Psoas muscle (tissue), 8 donors: ENCODE results near the gene SNX20. TPM values are rescaled to one million over a fixed set of nuclear protein-coding genes. Genes with fewer than 3 reads are reported as not detected.

Source experiments
- ATAC-seq, 4 donors: fragments of 200-7000 bp; cut with Tn5 transposase; one replicate each; pipeline ENCODE4 v1.9.1; 2020; ENCODE audit warnings: moderate library complexity in 3 of 4, mild to moderate bottlenecking in 2 of 4
- DNase-seq, 2 donors: peaks; one replicate each; pipeline ENCODE4 v3.0.0-alpha.2; 2020
- H3K27ac ChIP-seq: fragments of 200-600 bp; one replicate; pipeline ENCODE4 v1.8.0; 2022
- H3K27me3 ChIP-seq, 3 donors: fragments of 200-600 bp in 1 of 3; one replicate each; pipeline versions ENCODE4 v1.6.1 to v1.8.0; 2013 to 2022; ENCODE audit warnings: low read length in 2 of 3, mild to moderate bottlenecking in 2 of 3, moderate library complexity in 1 of 3; ENCODE audit not compliant: insufficient read depth in 3 of 3
- H3K36me3 ChIP-seq, 2 donors: fragments of 200-600 bp in 1 of 2; one replicate each; pipeline versions ENCODE4 v1.6.1 to v1.8.0; 2013 to 2022; ENCODE audit warnings: low read depth in 1 of 2, mild to moderate bottlenecking in 1 of 2, moderate library complexity in 1 of 2; ENCODE audit not compliant: insufficient read depth in 1 of 2
- H3K4me1 ChIP-seq: fragments of 200-600 bp; one replicate; pipeline ENCODE4 v1.8.0; 2022
- H3K4me3 ChIP-seq: fragments of 200-600 bp; one replicate; pipeline ENCODE4 v1.8.0; 2022; ENCODE audit warnings: mild to moderate bottlenecking
- H3K9me3 ChIP-seq: fragments of 200-600 bp; one replicate; pipeline ENCODE4 v1.8.0; 2022
- WGBS, 3 donors: extraction: QIAGEN DNeasy Blood & Tissue Kit; methylation state at CpG; one replicate each; pipeline versions ENCODE4 v1.1.6 to v1.1.7; 2013; 5-methylcytosine and 5-hydroxymethylcytosine counted together
- intact Hi-C, 2 donors: fragments of 100-400 bp; cut with DNase I; formaldehyde crosslinking; loops; one replicate each; pipeline versions ENCODE4 v1.11.0 to v1.14.2; 2022
- polyA plus RNA-seq, 3 donors: library from polyadenylated mRNA; stranded (reverse); fragments of 200-250 nt; gene quantifications; one replicate each; pipeline ENCODE4 v1.2.3, GENCODE V29; 2013
- total RNA-seq, 4 donors: library from RNA; stranded (reverse); fragmentation: NEBNext Ultra II Directional in 2 of 4; extraction: Animal tissue kit (Norgen Biotek cat#: 25700) in 2 of 4; gene quantifications; one replicate each; pipeline versions ENCODE4 v1.2.1 to v1.2.4, GENCODE V29; 2021 to 2023
- TF ChIP-seq, protein P1 (sequence below): fragments of 200-600 bp; IDR thresholded peaks from one replicate; pipeline ENCODE4 v1.8.0; 2022; ENCODE audit warnings: antibody characterized with exemption
- donor health status: healthy with polysubstance abuse.
- donor health status: DM: no; HTN: no; CAD: no; lungs with moderate emphysema.
- donor health status: Bipolar disorder and iron deficiency.
- donor health status: healthy.
- donor health status: DM: yes; HTN: yes; CAD: no.
- donor health status: DM: no; HTN: no; CAD: no.
- donor health status: DM: no; HTN: no; CAD: no.
- donor health status: DM: yes; HTN: yes; CAD: no.

SNX20 gene
- total and polyA plus RNA-seq, 7 donors: 0.78 to 2.1 (median 1.1) TPM

GRCh38 chr16:50708373-50709060 is 27.4 kb upstream of the SNX20 start:
- WGBS, 3 donors: 81 to 86% (median 81%) methylated on average over 10 of the region's 10 CpGs
- TF ChIP-seq, protein P1, sequence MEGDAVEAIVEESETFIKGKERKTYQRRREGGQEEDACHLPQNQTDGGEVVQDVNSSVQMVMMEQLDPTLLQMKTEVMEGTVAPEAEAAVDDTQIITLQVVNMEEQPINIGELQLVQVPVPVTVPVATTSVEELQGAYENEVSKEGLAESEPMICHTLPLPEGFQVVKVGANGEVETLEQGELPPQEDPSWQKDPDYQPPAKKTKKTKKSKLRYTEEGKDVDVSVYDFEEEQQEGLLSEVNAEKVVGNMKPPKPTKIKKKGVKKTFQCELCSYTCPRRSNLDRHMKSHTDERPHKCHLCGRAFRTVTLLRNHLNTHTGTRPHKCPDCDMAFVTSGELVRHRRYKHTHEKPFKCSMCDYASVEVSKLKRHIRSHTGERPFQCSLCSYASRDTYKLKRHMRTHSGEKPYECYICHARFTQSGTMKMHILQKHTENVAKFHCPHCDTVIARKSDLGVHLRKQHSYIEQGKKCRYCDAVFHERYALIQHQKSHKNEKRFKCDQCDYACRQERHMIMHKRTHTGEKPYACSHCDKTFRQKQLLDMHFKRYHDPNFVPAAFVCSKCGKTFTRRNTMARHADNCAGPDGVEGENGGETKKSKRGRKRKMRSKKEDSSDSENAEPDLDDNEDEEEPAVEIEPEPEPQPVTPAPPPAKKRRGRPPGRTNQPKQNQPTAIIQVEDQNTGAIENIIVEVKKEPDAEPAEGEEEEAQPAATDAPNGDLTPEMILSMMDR: no peak
- Histone ChIP-seq H3K4me3 (no peak overlapping the region), H3K27me3 (no peaks in the 10 kb centered on the region), H3K36me3 (no peaks in the 10 kb centered on the region), H3K4me1 (peaks cover 16% of the 10 kb centered on the region), H3K9me3 (peaks cover 14% of the 10 kb centered on the region), H3K27ac (no peak overlapping the region)
- no peak for DNase-seq
- intact Hi-C loops: no loop called here
- no peak for ATAC-seq

- ATAC-seq: no peak
- WGBS, 3 donors: 77 to 78% (median 78%) methylated on average over 3 of the region's 3 CpGs
- DNase-seq: no peak
- no peak overlapping the region for H3K4me3 ChIP-seq
- H3K36me3 ChIP-seq: no peaks in the 10 kb centered on the region
- intact Hi-C loops: no loop called here
- TF ChIP-seq, protein P1: no peak
- H3K9me3 ChIP-seq: peaks cover 14% of the 10 kb centered on the region
- no peak overlapping the region for H3K27ac ChIP-seq
- no peaks in the 10 kb centered on the region for H3K27me3 ChIP-seq
- H3K4me1 ChIP-seq: peaks cover 16% of the 10 kb centered on the region
Observed at GRCh38 chr16:50706250-50706649, 25.1 kb upstream of the SNX20 start.

DNA sequence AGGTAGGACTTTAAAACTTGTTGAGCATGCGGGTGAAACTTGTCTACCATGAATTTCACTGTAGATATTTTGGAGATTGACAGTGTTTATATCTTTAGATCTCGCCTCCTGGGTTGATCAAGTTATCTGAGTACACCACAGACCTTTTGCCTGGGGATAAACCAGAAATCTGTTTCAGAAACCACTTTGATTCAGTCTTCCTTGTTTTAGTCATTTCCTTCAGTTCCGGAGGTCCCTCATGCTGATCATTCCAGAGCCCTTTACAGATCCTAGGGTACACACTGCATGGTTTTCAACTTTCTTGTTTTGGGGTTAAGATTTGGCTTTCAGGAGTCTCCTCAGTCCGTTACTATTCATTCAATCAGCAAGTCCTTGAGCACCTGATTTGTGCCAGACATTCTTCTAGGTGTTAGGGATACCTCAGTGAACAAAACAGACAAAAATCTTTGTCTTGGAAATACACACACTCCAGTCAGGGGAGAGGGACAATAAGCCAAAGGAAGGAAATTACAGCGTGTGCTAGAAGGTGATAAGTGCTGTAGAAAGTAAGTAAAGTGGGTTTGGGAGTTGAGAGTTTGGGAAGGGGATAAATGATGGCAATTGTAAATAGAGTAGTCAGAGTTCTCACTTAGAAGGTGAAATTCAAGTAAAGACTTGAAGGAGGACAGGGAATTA is 24.5 kb upstream of the SNX20 start:
- TF ChIP-seq, protein P1: no peak
- WGBS, 3 donors: 80 to 88% (median 87%) methylated on average over 5 of the region's 5 CpGs
- DNase-seq (no peak), ATAC-seq (no peak)
- Histone ChIP-seq H3K36me3 (no peaks in the 10 kb centered on the region), H3K9me3 (peaks cover 14% of the 10 kb centered on the region), H3K27me3 (no peaks in the 10 kb centered on the region), H3K27ac (no peak overlapping the region), H3K4me3 (no peak overlapping the region), H3K4me1 (peaks cover 15% of the 10 kb centered on the region)
- intact Hi-C loops: no loop called here

- TF ChIP-seq, protein P1: no peak
- Histone ChIP-seq H3K4me1 (peaks cover 26% of the 10 kb centered on the region), H3K36me3 (no peaks in the 10 kb centered on the region), H3K4me3 (no peak overlapping the region), H3K27ac (no peak overlapping the region), H3K9me3 (peaks cover 14% of the 10 kb centered on the region), H3K27me3 (no peaks in the 10 kb centered on the region)
- DNase-seq (no peak), ATAC-seq (no peak)
- 89 to 97% (median 96%) methylated on average over 1 of the region's 1 CpG for WGBS, 3 donors
- intact Hi-C loops: no loop called here
Observed at GRCh38 chr16:50704245-50704644, 23.1 kb upstream of the SNX20 start.
